H9 (cell line): ENCODE data around the gene ZNF780A. TPM values are rescaled to one million over a fixed set of nuclear protein-coding genes. Genes with fewer than 3 reads are reported as not detected.
"Not testable (repeated sequence)": the region's sequence is repeated elsewhere in the genome, so short reads cannot be mapped to it uniquely, and the experiment has no call there.

Experiments used
- DNase-seq: peaks from one replicate; pipeline ENCODE4 v3.0.0-alpha.2; 2017
- H2AFZ ChIP-seq: one replicate; pipeline ENCODE4 v1.6.1; 2013; ENCODE audit warnings: mild to moderate bottlenecking, low read length, control low read depth, moderate library complexity
- H2AK5ac ChIP-seq: 2 replicates; pipeline ENCODE4 v1.6.1; 2013; ENCODE audit warnings: low read length, control low read depth, mixed read lengths; ENCODE audit not compliant: insufficient read length
- H2BK120ac ChIP-seq: one replicate; pipeline ENCODE4 v1.6.1; 2013; ENCODE audit warnings: low read depth, mild to moderate bottlenecking, low read length, control low read depth, inconsistent platforms; ENCODE audit not compliant: poor library complexity, severe bottlenecking
- H2BK12ac ChIP-seq: 2 replicates; pipeline ENCODE4 v1.6.1; 2013; ENCODE audit warnings: low read length, control low read depth, mixed read lengths, low read depth; ENCODE audit not compliant: insufficient read length
- H2BK15ac ChIP-seq: 2 replicates; pipeline ENCODE4 v1.6.1; 2013; ENCODE audit warnings: low read depth, low read length, control low read depth
- H2BK20ac ChIP-seq: one replicate; pipeline ENCODE4 v1.6.1; 2013; ENCODE audit warnings: low read depth, mild to moderate bottlenecking, low read length, control low read depth, inconsistent platforms; ENCODE audit not compliant: poor library complexity, severe bottlenecking
- H2BK5ac ChIP-seq: 2 replicates; pipeline ENCODE4 v1.6.1; 2013; ENCODE audit warnings: low read length, control low read depth, mixed read lengths; ENCODE audit not compliant: insufficient read length
- H3K14ac ChIP-seq: 2 replicates; pipeline ENCODE4 v1.6.1; 2013; ENCODE audit warnings: low read length, control low read depth; ENCODE audit not compliant: insufficient read depth
- H3K18ac ChIP-seq: 2 replicates; pipeline ENCODE4 v1.6.1; 2013; ENCODE audit warnings: low read depth, mild to moderate bottlenecking, mixed read lengths, low read length, control low read depth; ENCODE audit not compliant: insufficient read length
- H3K23ac ChIP-seq: 2 replicates; pipeline ENCODE4 v1.6.1; 2013; ENCODE audit warnings: low read length, control low read depth, mixed read lengths, low read depth; ENCODE audit not compliant: insufficient read length
- H3K23me2 ChIP-seq: 2 replicates; pipeline ENCODE4 v1.6.1; 2013; ENCODE audit warnings: low read depth, mild to moderate bottlenecking, mixed read lengths, low read length, control low read depth; ENCODE audit not compliant: insufficient read length, poor library complexity, severe bottlenecking
- H3K27ac ChIP-seq: 2 replicates; pipeline ENCODE4 v1.5.1; 2013; ENCODE audit warnings: low read length, control low read depth, mixed read lengths, low read depth; ENCODE audit not compliant: insufficient read length
- H3K27me3 ChIP-seq: 2 replicates; pipeline ENCODE4 v1.6.1; 2013; ENCODE audit warnings: low read length, control low read depth, inconsistent platforms; ENCODE audit not compliant: insufficient read depth
- H3K4ac ChIP-seq: 2 replicates; pipeline ENCODE4 v1.6.1; 2013; ENCODE audit warnings: low read depth, mild to moderate bottlenecking, control low read depth, inconsistent platforms, low read length, moderate library complexity
- H3K4me1 ChIP-seq: 2 replicates; pipeline ENCODE4 v1.6.1; 2013; ENCODE audit warnings: low read length, control low read depth, inconsistent platforms; ENCODE audit not compliant: insufficient read depth
- H3K4me2 ChIP-seq: 2 replicates; pipeline ENCODE4 v1.6.1; 2013; ENCODE audit warnings: low read length, control low read depth, mixed read lengths; ENCODE audit not compliant: insufficient read length, insufficient read depth
- H3K56ac ChIP-seq: 2 replicates; pipeline ENCODE4 v1.6.1; 2013; ENCODE audit warnings: low read depth, mild to moderate bottlenecking, mixed read lengths, low read length, control low read depth; ENCODE audit not compliant: insufficient read length
- H3K79me1 ChIP-seq: 2 replicates; pipeline ENCODE4 v1.6.1; 2013; ENCODE audit warnings: low read depth, mild to moderate bottlenecking, moderate library complexity, low read length, control low read depth, inconsistent platforms; ENCODE audit not compliant: insufficient read depth, poor library complexity, severe bottlenecking
- H3K79me2 ChIP-seq: 2 replicates; pipeline ENCODE4 v1.6.1; 2013; ENCODE audit warnings: low read length, control low read depth, inconsistent platforms; ENCODE audit not compliant: insufficient read depth
- H3K9ac ChIP-seq: 2 replicates; pipeline ENCODE4 v1.6.1; 2013; ENCODE audit warnings: low read length, control low read depth, mixed read lengths; ENCODE audit not compliant: insufficient read length; ENCODE audit errors: extremely low read depth
- H3K9me3 ChIP-seq: one replicate; pipeline ENCODE4 v1.6.1; 2013; ENCODE audit warnings: low read depth, low read length, inconsistent platforms; ENCODE audit not compliant: control insufficient read depth
- H3T11ph ChIP-seq: one replicate; pipeline ENCODE4 v1.6.1; 2013; ENCODE audit warnings: mild to moderate bottlenecking, low read length, control low read depth, inconsistent platforms
- H4K20me1 ChIP-seq: one replicate; pipeline ENCODE4 v1.6.1; 2013; ENCODE audit not compliant: control insufficient read depth, insufficient read length, insufficient read depth
- H4K5ac ChIP-seq: 2 replicates; pipeline ENCODE4 v1.6.1; 2013; ENCODE audit warnings: low read depth, mild to moderate bottlenecking, mixed read lengths, low read length, control low read depth; ENCODE audit not compliant: insufficient read length
- H4K8ac ChIP-seq: replicated peaks from 2 replicates; pipeline ENCODE4 v1.6.1; 2013; ENCODE audit warnings: low read length, control low read depth, mixed read lengths, low read depth; ENCODE audit not compliant: insufficient read length
- H4K91ac ChIP-seq: 2 replicates; pipeline ENCODE4 v1.6.1; 2013; ENCODE audit warnings: low read depth, mild to moderate bottlenecking, moderate library complexity, mixed read lengths, low read length, control low read depth; ENCODE audit not compliant: insufficient read length
- H3K27ac Mint-ChIP-seq, 3 experiments: 2 replicates in 2 of 3; 3 replicates in 1 of 3; pipeline ENCODE4 v1.8.0; 2020 to 2021; ENCODE audit warnings: mixed read lengths in 3 of 3, mild to moderate bottlenecking in 1 of 3, moderate library complexity in 1 of 3
- H3K27me3 Mint-ChIP-seq: 2 replicates; pipeline ENCODE4 v1.8.0; 2021; ENCODE audit warnings: low read depth, mild to moderate bottlenecking, moderate library complexity, mixed read lengths
- H3K36me3 Mint-ChIP-seq, 3 experiments: 2 replicates in 2 of 3; 3 replicates in 1 of 3; pipeline ENCODE4 v1.8.0; 2020 to 2021; ENCODE audit warnings: low read depth in 3 of 3, mixed read lengths in 3 of 3; ENCODE audit not compliant: insufficient read depth in 1 of 3
- H3K4me1 Mint-ChIP-seq, 2 experiments: 2 replicates each; pipeline ENCODE4 v1.8.0; 2020; ENCODE audit warnings: mixed read lengths in 2 of 2
- H3K4me3 Mint-ChIP-seq, 2 experiments: 2 replicates in 1 of 2; 3 replicates in 1 of 2; pipeline ENCODE4 v1.8.0; 2020 to 2021; ENCODE audit warnings: mild to moderate bottlenecking in 2 of 2, mixed read lengths in 2 of 2, moderate library complexity in 1 of 2
- H3K9me3 Mint-ChIP-seq, 2 experiments: 2 replicates in 1 of 2; 3 replicates in 1 of 2; pipeline ENCODE4 v1.8.0; 2020; ENCODE audit warnings: mild to moderate bottlenecking in 2 of 2, mixed read lengths in 2 of 2, moderate library complexity in 1 of 2
- CTCF ChIP-seq: fragments of 200-600 bp; sonication (generic); conservative IDR thresholded peaks from 3 replicates; pipeline ENCODE4 v1.8.0; 2021; ENCODE audit warnings: antibody characterized with exemption, mild to moderate bottlenecking
- WGBS: extraction: QIAGEN DNeasy Blood & Tissue Kit; methylation state at CpG from one replicate; pipeline ENCODE4 v1.1.7; 2013; ENCODE audit warnings: missing lambda C conversion rate, low lambda C conversion rate, mixed read lengths; ENCODE audit not compliant: insufficient read length; ENCODE audit errors: extremely low coverage; 5-methylcytosine and 5-hydroxymethylcytosine counted together
- total RNA-seq: library from RNA; stranded (reverse); gene quantifications from 2 replicates; pipeline ENCODE4 v1.2.1, GENCODE V29; 2021

Gene ZNF780A
- total RNA-seq, 1 experiment from 2014 or later = 16.7 TPM

- Mint-ChIP-seq H3K27me3 (peaks cover under 1% of the 10 kb centered on the region; the same call in 1 of the 2 replicates), H3K4me1 (peaks cover 12 to 17% of the 10 kb centered on the region in 2 experiments), H3K27ac (no peak overlapping the region), H3K9me3 (peaks cover 15 to 28% of the 10 kb centered on the region in 2 experiments), H3K36me3 (peaks cover 17 to 35% (median 18%) of the 10 kb centered on the region in 3 experiments), H3K4me3 (no peak overlapping the region)
- H3K27ac ChIP-seq = no peak overlapping the region
- H2BK12ac ChIP-seq = no peak overlapping the region
- no peaks in the 10 kb centered on the region for H3K27me3 ChIP-seq
- no peak overlapping the region for H3K23ac ChIP-seq
- H2AFZ ChIP-seq = no peak overlapping the region
- H3K9me3 ChIP-seq = peaks cover 5% of the 10 kb centered on the region
- no peak overlapping the region for H3K56ac ChIP-seq
- DNase-seq = no peak
- no peak overlapping the region for H3K14ac ChIP-seq
- peaks cover 4% of the 10 kb centered on the region for H3K79me1 ChIP-seq
- no peaks in the 10 kb centered on the region for H4K20me1 ChIP-seq
- no peak overlapping the region for H3T11ph ChIP-seq
- no peak overlapping the region for H2BK5ac ChIP-seq
- no peaks in the 10 kb centered on the region for H3K4me1 ChIP-seq
- no peak overlapping the region for H2AK5ac ChIP-seq
- H3K18ac ChIP-seq = no peak overlapping the region
- H3K4me2 ChIP-seq = no peak overlapping the region
- no peak overlapping the region for H2BK15ac ChIP-seq
- H4K8ac ChIP-seq = no peak overlapping the region
- no peak overlapping the region for H2BK120ac ChIP-seq
- no peak overlapping the region for H2BK20ac ChIP-seq
- peaks cover 8% of the 10 kb centered on the region for H3K23me2 ChIP-seq
- no peak for TF ChIP-seq CTCF
- no peak overlapping the region for H3K9ac ChIP-seq
- no CpG with 5 or more reads among the region's 2 CpGs for WGBS
- peaks cover 11% of the 10 kb centered on the region for H3K79me2 ChIP-seq
- H4K5ac ChIP-seq = no peak overlapping the region
- no peak overlapping the region for H4K91ac ChIP-seq
- H3K4ac ChIP-seq = no peak overlapping the region
These were observed 37.3 kb downstream of the ZNF780A start for GRCh38 chr19:40053491-40053890.

- not testable (repeated sequence) for H4K8ac ChIP-seq, H3K9ac ChIP-seq, H3K4ac ChIP-seq, H3K27ac Mint-ChIP-seq, DNase-seq, H3K4me2 ChIP-seq, H3K56ac ChIP-seq, H3K27ac ChIP-seq, H4K91ac ChIP-seq, H2BK5ac ChIP-seq, H3K4me1 ChIP-seq, H3K23me2 ChIP-seq, H4K20me1 ChIP-seq, H2BK12ac ChIP-seq, H2BK20ac ChIP-seq, H2AK5ac ChIP-seq, H3K79me1 ChIP-seq, H2BK120ac ChIP-seq, H3K18ac ChIP-seq, H2BK15ac ChIP-seq, H4K5ac ChIP-seq, H3K79me2 ChIP-seq, H3K14ac ChIP-seq, H3K23ac ChIP-seq, H3K4me1 Mint-ChIP-seq, H3T11ph ChIP-seq, H3K4me3 Mint-ChIP-seq, H2AFZ ChIP-seq, H3K27me3 ChIP-seq
- no CpG with 5 or more reads among the region's 1 CpG for WGBS
- peaks cover 68 to 71% of the 10 kb centered on the region in 2 experiments for H3K9me3 Mint-ChIP-seq
- peaks cover 57 to 67% (median 64%) of the 10 kb centered on the region in 3 experiments for H3K36me3 Mint-ChIP-seq
- peaks cover 35% of the 10 kb centered on the region for H3K9me3 ChIP-seq
- H3K27me3 Mint-ChIP-seq = peaks cover 12% of the 10 kb centered on the region
These were observed 49.0 kb downstream of the ZNF780A start for GRCh38 chr19:40041718-40042117.
